ENCODE results near the gene ESRRG.

Gene ESRRG

DNA sequence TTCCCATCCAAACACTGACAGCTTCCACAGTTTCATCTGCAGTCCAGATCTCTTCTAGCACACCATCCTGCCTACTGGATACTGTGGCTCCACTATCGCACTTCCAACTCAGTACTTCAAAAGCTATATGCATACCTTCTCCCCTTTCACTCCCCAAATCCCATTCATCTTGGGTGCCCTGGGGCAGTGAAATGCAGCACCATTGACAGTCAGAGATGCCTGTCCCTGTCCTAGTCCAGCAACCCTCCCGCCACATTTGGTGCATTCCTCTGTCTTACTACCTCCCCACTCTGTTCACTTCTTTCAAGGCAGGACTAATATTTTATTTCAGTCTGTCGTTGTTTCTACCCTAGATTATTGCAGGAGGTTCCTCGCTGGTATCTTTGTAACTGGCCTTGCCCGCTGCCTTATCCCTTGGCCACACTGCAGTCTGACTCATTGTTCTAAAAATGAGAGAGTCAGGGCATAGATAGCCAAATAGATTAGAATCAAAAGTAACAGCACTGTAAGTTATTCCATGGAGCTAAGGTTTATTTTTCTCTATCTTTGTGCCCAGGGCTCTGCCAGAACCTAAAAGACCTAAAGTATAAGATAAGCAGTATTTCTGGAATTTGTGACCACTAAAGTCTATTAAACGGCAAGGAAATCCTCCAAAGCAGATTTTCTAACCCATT lies 96.7 kb downstream of the ESRRG start:
- DNase-seq: no peak

DNA sequence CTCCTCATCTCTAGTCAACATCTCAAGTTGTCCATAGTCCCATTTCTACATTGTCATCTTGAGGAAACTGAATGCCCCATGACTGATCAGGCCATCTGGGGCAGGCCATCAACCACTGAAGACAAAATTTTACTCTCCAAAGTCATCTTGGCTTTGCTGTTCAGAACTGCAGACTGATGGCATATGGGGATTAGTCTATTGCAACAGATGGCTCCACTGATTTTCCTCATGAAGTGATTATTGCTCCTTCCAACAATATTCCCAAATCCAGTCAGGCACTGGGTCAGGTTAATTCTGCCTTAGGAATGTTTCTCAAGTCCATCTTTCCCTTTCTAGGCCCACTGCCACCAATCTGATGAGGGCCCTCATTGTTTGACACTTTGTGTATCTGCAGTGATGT lies 101.7 kb downstream of the ESRRG start:
- no peak for DNase-seq

DNA sequence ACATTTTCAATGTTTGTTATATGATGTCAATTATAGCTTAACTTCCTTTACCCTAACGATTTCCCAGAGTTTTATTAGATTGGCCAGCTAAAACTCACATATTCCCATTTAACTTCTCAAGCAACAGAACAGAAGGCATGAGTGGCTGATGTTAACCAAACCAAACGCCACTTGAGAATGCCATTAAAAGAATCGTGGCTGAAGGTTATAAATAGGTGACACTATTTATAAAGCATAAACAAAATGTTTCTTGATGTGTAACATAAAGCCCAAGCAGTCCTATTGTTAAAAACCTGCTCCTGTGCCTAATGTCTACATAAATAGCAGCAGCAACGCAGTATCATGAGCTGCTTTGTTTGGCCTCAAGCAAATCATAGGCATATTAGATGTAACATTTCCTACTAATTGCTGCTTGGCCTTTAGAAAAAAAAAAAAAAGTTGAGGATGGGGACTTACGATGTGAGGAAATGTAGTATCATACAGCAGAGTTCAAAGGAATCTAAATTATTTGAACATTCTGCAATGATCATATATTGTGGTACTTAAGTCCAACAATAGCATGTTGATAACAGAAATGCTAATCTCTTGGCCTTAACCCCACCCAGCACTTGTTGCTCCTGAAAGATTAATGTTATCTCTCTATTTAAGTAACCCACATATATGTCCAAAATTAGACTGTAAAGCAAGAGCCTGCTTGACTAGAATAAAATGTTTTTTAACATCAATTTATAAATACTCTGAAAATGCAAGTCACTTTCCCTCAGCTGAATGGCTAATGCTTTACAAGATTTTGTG lies 106.0 kb downstream of the ESRRG start:
- no peak for DNase-seq

DNA sequence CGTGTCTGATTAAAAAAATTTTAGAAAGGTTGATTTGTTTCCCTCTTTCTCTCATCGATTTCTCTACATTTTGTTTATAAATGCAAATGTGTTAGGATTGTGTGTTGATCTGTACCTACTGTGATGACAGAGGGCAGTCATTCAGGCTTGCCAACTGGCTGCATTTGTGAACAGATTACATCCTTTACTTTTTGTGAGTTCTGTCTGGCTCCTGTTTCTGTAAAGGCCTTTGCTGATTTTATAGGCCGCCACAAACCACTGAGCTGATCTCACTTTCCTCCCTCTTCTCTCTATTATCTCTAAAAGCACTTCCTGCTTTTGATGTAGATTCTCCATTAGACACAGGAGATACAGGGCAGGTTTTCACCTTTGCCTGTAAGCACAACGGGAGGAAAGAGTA lies 106.8 kb downstream of the ESRRG start:
- DNase-seq: no peak

DNA sequence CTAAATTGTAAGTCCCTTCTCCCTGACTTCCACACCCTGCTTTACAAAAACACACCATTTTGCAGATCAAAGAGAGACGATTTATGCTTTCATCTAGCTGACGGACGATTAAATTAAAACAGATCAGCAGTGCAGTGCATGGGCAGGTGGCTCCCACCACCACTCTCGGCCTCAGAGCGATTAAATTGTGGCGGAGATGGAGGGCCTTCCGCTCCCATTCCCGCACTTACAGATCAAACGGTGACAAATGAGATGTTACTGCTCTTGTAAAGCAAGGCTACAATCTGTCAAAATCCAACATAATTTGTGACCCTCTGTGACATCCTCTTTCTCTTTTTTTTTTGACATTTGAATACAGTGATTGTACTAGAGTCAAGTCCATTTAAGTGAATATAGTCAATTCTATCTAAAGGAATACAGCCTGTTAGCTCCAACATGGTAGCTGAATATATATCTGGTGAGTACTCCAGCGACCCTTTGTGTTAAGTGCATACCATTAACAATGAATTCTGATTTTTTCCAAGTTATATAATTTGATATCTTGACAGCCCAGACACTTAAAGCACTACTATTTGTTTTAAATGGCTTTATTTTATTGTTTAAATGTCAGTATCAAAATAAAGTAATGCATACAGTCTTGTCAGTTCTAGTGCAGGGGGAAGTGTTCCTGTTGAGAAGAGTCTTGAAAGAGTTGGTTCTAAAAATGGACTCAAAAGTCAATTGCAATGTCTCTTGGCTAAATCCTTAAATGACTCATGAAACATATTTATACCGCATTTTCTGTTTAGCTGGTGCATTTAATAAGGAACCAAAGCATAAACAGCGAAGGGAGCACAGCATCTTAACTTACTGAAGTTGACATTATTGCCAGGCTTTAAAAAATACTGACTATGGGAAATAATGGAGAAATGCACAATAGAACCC lies 109.0 kb downstream of the ESRRG start:
- no peak for DNase-seq

DNA sequence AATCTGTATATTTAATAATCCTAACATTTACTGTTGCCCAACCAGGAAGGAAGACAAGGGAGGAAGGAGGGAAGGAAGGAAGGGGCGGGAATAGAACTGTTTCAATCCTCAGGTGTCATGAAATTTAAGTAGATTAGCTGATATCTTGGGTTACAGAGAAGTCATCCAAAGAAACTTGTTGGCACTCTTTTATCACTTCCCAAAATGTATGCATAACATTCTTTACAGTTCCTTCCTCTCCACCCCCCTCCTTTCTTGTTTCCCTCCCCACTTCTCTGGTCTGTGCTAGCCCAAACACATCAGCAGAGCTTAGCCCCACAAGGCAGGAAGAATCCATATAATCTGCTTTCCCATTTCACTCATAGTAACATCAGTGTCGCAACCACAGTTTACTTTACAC lies 110.9 kb downstream of the ESRRG start:
- DNase-seq: no peak

DNA sequence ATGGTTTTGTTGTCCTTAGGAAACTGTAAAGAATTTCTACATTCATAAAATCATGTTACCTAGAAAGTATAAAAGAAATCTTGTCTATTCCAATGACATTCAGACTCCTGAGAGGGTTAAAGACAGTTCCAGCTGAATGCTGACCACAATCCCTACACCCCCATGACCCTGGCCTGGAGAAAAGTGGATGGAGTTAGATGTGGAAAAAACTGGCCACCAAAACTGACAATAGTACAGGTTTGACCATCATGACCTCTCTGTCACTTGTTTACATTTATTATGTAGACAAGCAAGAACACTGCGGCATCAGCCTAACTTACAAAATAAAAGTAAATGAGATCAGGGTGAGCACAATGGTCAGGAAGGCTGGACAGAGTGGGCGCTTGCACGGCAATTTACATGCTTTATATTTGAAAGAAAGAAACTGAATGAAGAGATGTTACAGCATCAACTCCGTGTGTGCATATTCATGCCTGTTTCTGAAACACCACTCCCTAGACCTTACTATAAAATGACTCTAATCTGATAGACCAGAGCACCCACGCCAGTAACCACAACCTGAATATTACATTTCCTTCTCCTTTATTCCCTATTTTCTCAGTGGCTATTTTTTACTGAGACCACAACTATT lies 116.0 kb downstream of the ESRRG start:
- no peak for DNase-seq

DNA sequence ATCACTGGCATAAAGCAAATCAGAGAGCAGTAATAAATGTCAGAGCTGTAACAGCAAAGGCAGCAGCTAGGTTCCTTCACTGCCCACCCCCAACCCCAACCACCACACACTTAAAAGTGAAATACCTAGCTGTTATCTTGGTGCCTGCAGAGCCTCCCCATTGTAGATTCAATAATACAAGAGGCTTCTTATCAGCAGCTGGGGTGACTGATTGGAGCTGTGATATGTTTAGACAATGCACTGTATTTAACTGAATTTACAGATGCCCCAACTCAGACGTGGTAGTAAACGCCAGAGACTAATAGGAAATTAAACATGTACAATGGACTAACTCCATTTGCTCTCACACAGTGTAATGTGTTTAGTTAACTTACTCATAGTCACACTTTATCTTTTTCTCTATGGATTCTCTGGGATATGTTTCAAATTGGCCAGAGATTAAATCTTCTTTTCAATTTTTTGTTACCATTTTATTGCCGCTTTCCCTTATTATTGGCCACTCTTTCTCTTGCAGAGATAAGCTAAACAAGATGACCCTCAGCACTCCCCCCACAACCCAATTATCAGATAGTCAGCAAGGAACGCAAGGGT lies 117.1 kb downstream of the ESRRG start:
- DNase-seq: no peak

DNA sequence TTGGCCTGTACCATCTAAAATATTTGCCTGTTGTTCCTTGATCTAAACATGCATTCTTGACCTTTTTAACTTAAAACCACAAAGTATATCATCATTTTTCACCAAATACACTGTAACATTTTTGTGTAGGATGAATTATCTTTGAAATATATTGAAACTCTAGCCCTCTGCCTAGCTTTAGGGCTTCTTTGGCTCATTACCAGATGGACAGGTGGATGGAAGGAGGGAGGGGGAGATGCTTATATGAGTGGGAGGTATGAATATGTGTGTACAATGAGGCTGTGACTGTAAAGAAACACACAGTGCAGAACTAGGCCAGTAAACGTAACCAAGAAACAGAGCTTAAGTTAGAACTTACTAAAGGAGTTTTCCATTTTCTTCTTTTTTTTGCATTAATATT lies 118.5 kb downstream of the ESRRG start:
- no peak for DNase-seq

DNA sequence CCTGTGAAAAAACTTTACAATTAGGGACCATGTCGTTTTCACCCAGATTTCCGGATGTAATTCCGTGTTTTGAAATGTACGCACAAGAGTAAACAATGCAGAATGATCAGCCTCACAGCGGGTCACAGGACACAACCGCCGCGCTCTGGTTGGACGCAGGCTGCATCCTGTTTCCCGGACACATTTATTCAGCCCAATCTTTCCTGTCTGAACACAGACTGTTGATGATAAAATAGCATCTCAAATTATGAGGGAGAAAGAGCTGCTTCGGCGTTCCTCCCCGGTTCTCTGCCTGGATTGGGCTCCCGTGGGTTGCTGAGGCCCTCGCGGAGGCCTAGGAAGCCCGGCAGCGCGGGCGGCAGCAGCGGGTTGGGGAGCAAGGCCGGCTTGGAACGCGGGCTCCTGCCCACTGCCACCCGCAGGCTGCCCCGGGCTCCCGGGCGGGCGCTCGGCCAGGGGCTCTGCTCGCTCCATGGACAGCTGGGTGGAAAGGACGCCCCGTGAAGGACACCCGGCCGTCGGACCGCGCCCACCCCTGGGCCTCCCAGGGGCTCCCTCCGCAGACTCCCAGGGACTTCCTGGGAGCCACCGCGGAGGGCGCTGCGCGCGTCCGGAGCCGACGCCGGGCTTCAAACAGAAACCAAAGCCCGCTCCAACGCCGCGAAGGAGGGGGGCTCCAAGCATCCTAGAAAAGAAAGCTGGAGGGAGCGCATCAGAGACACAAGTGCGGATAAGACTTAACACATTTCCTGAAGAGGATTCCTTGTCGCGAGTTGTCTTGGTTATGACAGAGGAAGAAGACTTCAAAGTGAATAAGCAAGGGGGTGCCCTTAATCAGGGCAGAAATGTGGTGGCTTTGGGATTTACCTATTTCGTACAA lies 122.3 kb downstream of the ESRRG start:
- DNase-seq: peak; percentile 82

DNA sequence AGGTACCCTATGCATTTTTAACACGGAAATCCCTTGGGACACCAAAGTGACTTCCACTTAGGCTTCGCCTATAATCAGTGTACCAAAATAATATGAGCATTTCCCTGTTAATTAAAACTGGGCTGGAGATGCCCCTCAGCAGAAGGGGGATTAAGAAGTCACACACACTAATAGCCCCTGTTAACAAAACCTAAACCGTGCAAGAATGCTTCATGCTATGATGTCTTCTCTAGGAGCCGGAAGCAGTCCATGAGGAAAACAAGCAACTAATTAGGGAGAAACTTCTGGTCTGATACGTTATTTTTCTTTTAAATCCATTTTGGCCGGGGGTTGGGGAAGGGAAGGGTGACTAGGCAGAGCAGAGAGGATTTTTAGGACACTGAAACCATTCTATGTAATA lies 123.4 kb downstream of the ESRRG start:
- DNase-seq: no peak

DNA sequence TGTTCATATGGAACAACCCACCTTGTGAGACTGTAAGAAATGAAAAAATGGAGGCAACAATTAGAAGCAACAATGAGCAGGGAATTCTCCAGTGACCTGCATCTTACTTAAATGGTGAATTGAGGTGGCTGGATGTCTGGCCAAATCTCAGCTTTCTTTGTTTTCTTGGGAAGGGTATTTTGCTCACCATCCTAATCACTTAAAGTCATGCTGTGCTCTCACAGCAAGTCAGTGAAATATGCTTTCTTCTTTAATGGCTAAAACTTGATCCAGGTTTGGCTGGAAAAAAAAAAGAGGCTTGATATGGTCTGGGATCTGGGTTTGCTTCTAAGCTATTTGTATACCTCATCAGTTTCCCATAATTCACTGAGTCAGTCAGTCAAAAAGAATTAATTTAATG lies 124.8 kb downstream of the ESRRG start:
- no peak for DNase-seq

DNA sequence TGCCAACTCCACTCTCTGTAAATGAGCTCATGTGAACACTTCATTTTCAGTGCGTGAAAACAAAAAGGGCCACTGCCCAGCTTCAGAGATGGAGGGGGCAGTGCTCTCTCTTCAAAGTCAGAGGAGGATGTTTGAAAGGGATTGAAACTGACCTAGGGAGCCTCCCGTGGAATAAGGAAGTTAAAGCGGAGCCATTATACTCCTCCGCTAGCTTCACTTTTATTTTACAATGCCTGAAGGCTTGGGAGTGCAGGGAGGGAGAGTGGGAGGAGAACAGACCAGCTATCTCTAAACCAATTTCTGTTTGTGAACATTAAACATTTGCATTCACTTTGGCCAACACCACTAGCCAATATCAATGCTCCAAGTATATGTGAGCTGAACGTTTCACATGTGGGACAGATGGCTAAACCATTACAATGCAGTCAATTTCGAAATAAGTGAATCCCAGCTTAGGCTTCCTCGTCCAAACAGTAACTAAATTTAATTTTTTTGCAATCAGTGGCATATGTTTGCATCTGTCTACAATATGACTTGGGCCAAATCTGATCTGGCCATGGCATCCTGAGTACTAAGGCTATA lies 126.9 kb downstream of the ESRRG start:
- DNase-seq: no peak

DNA sequence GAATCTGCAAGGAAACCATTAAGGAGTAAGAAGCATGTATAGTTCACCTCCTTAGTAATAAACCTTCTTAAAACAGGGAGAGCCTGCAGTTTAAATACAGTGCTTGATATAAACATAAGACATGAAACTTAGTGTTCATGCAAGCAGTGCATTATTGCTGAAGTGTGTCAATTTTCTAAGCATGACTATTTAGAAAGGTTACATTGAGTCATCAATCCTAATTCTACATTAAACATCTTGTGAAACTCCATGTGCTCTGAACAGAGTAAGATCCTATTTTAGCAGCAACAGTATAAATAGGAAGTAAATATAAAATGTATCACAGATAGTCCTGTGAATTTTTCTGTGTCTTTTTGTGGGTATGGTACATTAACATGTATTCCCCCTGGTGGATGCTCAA lies 135.5 kb downstream of the ESRRG start:
- DNase-seq: no peak

DNA sequence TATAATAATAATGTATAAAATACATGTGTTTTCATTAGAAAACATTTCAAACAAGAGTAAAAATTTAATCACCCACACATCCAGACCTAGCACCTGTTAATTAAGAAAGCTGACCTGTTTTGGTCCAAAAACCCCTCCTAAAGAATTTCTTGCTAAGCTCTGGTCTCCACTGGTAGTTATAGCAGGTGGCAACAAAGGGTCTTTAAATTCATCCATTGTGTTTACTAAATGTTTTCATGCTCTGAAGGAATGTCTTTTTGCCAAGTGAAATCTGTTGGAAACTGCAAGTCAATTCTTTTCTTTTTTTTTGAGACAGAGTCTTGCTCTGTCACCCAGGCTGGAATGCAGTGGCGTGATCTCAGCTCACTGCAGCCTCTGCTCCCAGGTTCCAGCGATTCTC lies 141.1 kb downstream of the ESRRG start:
- DNase-seq: no peak

DNA sequence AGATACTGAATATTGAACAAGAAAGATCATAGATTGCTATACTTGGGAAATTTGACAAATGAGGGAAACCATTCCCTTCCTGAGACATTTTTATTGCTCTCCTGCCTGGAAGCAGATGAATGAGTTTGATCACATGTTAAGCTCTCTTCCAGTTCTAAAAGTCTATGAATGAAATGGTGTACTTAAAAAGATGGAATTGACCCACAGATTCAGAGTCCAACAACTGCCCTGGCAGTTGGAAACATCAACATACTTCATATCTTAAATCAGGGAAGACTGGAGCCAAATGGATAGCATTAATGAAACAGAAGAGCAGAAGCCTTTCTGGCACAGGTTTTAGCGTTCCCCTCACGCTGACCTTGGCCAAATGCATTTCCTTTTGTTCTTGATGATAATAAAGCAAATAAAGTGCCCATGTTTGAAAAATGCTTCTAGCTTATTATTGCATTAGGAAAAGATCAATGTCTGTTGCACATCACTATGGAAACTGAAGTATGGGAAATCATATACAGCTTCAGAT lies 142.6 kb downstream of the ESRRG start:
- DNase-seq: no peak

DNA sequence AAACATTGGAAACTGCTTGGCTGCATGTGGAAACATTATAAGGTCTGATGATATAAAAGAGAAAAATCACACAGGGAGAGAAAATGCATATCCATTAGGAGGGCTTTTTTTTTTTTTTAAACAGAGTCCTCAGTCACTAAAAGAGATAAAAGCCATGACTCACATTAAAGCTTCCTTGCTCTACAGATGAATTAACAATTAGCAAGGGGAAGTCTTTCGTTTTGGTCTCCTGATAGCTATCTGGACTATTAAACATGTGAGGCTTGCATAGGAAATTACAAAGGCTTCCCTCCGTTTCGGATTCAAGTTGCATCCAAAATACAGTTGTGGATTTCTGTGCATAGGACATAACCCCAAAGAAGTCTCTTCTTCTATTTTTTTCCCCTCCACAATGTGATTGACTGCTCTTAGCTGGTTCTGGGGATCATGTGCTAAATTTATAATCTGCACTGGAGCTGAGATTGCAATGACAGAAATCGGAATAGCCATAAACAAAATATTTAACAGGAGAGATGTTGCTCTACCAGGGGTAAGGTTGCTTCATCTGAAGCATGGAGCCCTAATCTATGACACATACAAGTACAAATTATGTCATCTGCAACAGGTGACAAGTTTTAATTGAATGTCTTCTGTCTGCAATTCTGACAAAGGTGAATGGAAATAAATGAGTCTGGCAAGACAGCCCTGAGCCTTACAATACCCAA lies 146.8 kb downstream of the ESRRG start:
- no peak for DNase-seq

DNA sequence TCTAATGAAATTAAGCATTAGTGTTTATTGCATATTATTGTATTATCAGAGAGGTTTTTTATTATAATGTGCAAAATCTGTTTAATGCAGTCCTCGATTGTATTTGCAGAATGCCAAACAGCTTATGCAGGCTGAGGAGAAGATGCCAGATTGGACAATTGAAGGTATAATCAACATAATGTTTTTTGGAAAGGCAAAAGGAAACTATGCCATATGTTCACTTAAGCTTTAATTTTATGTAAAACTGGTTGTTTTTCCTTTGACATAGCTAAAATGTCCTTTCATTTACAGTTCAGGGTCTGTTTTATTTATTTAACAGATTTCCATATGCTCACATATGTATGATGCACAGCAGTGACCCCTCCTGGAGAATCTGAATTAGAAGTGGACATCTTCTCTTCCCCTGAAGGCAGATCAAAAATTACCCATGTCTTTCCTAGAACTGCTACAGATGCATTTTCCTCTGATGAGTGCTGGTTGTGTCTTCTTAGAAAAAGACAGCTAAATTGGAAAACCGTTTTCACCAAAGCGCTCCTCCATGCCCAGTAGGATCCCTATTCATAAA lies 156.5 kb downstream of the ESRRG start:
- no peak for DNase-seq

DNA sequence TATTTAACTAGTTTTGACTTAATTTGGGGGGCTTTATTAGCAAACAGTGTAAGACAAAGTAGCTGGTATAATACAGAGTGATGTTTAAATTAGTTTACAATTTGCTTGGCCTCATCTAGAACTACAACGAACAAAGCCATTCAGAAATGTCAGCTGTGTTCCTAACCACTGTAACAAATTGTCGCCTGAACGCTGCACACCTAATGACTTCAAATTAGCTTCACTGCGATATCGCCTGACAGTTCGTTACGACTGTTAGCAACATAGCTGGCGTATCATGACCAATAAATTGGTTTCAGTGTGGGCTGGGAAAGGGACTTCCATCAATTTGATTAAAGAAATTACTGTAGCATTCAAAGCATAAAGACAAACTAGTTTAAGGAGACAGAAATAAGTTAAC lies 160.1 kb downstream of the ESRRG start:
- DNase-seq: no peak

DNA sequence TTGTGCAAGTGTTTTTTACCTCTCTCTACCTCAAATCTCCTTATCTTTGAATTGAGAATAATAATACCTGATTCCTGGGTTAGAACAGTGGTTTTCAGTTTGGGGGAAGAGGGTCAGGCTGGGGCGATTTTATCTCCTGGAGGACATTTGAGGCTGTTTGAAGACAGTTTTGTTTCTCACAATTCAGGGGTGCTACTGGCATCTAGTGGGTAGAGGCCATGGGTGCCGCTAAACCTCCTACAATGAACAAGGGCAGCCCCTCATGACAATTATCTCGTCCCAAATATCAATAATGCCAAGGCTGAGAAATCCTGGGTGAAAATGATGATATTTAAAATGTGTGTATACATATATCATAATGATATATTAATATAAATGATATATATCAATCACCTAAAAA lies 160.8 kb downstream of the ESRRG start:
- no peak for DNase-seq
